HCT116 (cell line): ENCODE measurements around the gene EPHA8.

Source experiments
- EZH2 ChIP-seq: fragments of 200-600 bp; sonication (generic); IDR thresholded peaks from 2 replicates; pipeline ENCODE4 v1.6.1; 2017; ENCODE audit warnings: antibody characterized with exemption, mixed run types
- POLR2A ChIP-seq: IDR thresholded peaks from 2 replicates; pipeline ENCODE4 v1.7.0; 2011; ENCODE audit warnings: borderline replicate concordance; ENCODE audit not compliant: insufficient read depth, insufficient read length; ENCODE audit errors: extremely low read depth
- POLR2AphosphoS5 ChIP-seq: IDR thresholded peaks from 2 replicates; pipeline ENCODE4 v1.6.1; 2011; ENCODE audit warnings: mild to moderate bottlenecking, low read depth, low read length, moderate library complexity
- SP1 ChIP-seq: IDR thresholded peaks from 2 replicates; pipeline ENCODE4 v1.6.1; 2012; ENCODE audit warnings: low read depth
- TF ChIP-seq, protein P1 (sequence below), 3 experiments: fragments of 200-600 bp in 1 of 3; sonication (generic) in 1 of 3; IDR thresholded peaks in 2 of 3; conservative IDR thresholded peaks in 1 of 3; 2 replicates each; pipeline ENCODE4 v1.5.1; 2012 to 2017; ENCODE audit warnings: low read depth in 2 of 3, low read length in 2 of 3, antibody characterized with exemption in 1 of 3, borderline replicate concordance in 1 of 3, control low read depth in 1 of 3, mild to moderate bottlenecking in 1 of 3, mixed read lengths in 1 of 3, mixed run types in 1 of 3, moderate library complexity in 1 of 3; ENCODE audit not compliant: insufficient read depth in 1 of 3

DNA sequence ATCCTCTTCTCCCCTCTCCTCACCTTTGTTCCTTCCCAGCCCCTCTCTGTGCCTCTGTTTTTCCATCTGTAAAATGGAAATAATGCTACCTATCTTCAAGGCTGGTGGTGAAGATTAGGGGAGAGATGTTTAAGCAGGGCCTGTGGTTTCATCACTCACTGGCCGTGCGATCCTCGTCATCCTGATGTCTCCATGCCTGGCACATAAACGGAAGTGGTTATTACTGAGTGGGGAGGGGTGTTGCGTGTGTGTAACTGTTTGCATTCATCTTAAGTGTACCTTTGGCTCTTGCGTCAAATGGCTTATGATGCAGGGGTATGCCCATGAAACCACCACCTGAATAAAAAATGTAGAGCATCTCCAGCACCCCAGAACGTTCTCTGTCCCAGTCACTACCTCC lies 56.0 kb downstream of the EPHA8 start:
- no peak for TF ChIP-seq POLR2AphosphoS5
- TF ChIP-seq POLR2A: no peak
- TF ChIP-seq SP1: no peak
- TF ChIP-seq, protein P1, sequence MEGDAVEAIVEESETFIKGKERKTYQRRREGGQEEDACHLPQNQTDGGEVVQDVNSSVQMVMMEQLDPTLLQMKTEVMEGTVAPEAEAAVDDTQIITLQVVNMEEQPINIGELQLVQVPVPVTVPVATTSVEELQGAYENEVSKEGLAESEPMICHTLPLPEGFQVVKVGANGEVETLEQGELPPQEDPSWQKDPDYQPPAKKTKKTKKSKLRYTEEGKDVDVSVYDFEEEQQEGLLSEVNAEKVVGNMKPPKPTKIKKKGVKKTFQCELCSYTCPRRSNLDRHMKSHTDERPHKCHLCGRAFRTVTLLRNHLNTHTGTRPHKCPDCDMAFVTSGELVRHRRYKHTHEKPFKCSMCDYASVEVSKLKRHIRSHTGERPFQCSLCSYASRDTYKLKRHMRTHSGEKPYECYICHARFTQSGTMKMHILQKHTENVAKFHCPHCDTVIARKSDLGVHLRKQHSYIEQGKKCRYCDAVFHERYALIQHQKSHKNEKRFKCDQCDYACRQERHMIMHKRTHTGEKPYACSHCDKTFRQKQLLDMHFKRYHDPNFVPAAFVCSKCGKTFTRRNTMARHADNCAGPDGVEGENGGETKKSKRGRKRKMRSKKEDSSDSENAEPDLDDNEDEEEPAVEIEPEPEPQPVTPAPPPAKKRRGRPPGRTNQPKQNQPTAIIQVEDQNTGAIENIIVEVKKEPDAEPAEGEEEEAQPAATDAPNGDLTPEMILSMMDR (IDR thresholded peaks at IDR 0.05 in 2 of 3, conservative IDR thresholded peaks at IDR 0.05 in 1 of 3; ENCODE audit: borderline replicate concordance in 1 of 3, insufficient read depth in 1 of 3, low read depth in 2 of 3, low read length in 2 of 3): no peak
- no peak for TF ChIP-seq EZH2
